Sigmoid colon (tissue), 7 donors: ENCODE results near the gene MYRIP. TPM values are rescaled to one million over a fixed set of nuclear protein-coding genes. Genes with fewer than 3 reads are reported as not detected.

ENCODE experiments used
- DNase-seq: peaks from one replicate; pipeline ENCODE4 v3.0.0-alpha.2; 2019
- H3K27ac ChIP-seq, 4 donors: fragments of 200-600 bp; sonication (generic); one replicate each; pipeline ENCODE4 v1.5.1; 2016 to 2019; ENCODE audit warnings: mild to moderate bottlenecking in 1 of 4
- H3K27me3 ChIP-seq, 3 donors: fragments of 200-600 bp; sonication (generic); one replicate each; pipeline ENCODE4 v1.5.1; 2019; ENCODE audit warnings: mild to moderate bottlenecking in 1 of 3
- H3K36me3 ChIP-seq, 4 donors: fragments of 200-600 bp; sonication (generic); one replicate each; pipeline ENCODE4 v1.5.1; 2016 to 2019
- H3K4me1 ChIP-seq, 4 donors: fragments of 200-600 bp; sonication (generic); one replicate each; pipeline ENCODE4 v1.5.1; 2017 to 2019
- H3K4me3 ChIP-seq, 4 donors: fragments of 200-600 bp; sonication (generic); one replicate each; pipeline ENCODE4 v1.5.1; 2017 to 2019; ENCODE audit warnings: mild to moderate bottlenecking in 2 of 4, moderate library complexity in 1 of 4
- H3K9me3 ChIP-seq, 4 donors: fragments of 200-600 bp in 3 of 4; sonication (generic) in 3 of 4; one replicate each; pipeline versions ENCODE4 v1.5.1 to v1.6.1; 2013 to 2019
- CTCF ChIP-seq, 4 experiments: fragments of 450-650 bp in 3 of 4; fragments of 200-600 bp in 1 of 4; IDR thresholded peaks; one replicate each; pipeline ENCODE4 v1.5.1; 2016 to 2019; ENCODE audit warnings: antibody characterized with exemption in 4 of 4, mild to moderate bottlenecking in 3 of 4, moderate library complexity in 2 of 4
- EP300 ChIP-seq, 4 donors: sonication (generic); formaldehyde crosslinking; IDR thresholded peaks; one replicate each; pipeline ENCODE4 v1.6.1; 2017; ENCODE audit warnings: antibody characterized with exemption in 4 of 4
- POLR2A ChIP-seq, 2 donors: fragments of 450-650 bp; IDR thresholded peaks; one replicate each; pipeline ENCODE4 v1.6.1; 2016; ENCODE audit warnings: antibody characterized with exemption in 2 of 2, mild to moderate bottlenecking in 2 of 2, moderate library complexity in 2 of 2
- POLR2AphosphoS5 ChIP-seq, 4 donors: sonication (generic); formaldehyde crosslinking; IDR thresholded peaks; one replicate each; pipeline ENCODE4 v1.6.1; 2017; ENCODE audit warnings: antibody characterized with exemption in 4 of 4
- WGBS, 2 donors: extraction: QIAGEN DNeasy Blood & Tissue Kit; methylation state at CpG; one replicate each; pipeline ENCODE4 v1.1.7; 2013; 5-methylcytosine and 5-hydroxymethylcytosine counted together
- intact Hi-C: fragments of 100-400 bp; cut with DNase I; formaldehyde crosslinking; loops from one replicate; pipeline ENCODE4 v1.15.1; 2023
- polyA plus RNA-seq, 3 donors: library from polyadenylated mRNA; stranded (reverse); fragments of 200-250 nt; gene quantifications; one replicate each; pipeline ENCODE4 v1.2.3, GENCODE V29; 2013
- total RNA-seq, 4 donors: library from RNA; depleted of rRNA; stranded (reverse); fragments of >200 nt; gene quantifications; one replicate each; pipeline ENCODE4 v1.1.0, GENCODE V29; 2016
- donor health status: healthy with polysubstance abuse.
- donor health status: Bipolar disorder and iron deficiency.
- donor health status: healthy.

Gene MYRIP
- total RNA-seq (1 to 10 TPM; 2.2 to 5.5 (median 4.1) TPM), polyA plus RNA-seq (1 to 10 TPM; 2.4 to 5.1 (median 4.2) TPM)

GRCh38 chr3:39809181-39809994, at the start of gene MYRIP:
Gene MYRIP (plus strand): TSS chr3:39809609. CDS start chr3:39900817, 91,208 bp downstream.
- H3K9me3 ChIP-seq: no peaks in the 10 kb centered on the region
- TF ChIP-seq EP300 (IDR thresholded peaks at IDR 0.05): no peak
- TF ChIP-seq CTCF (IDR thresholded peaks at IDR 0.05): no peak
- TF ChIP-seq POLR2A (IDR thresholded peaks at IDR 0.05): no peak
- TF ChIP-seq POLR2AphosphoS5 (IDR thresholded peaks at IDR 0.05): no peak
- DNase-seq: peak; percentile 69
- intact Hi-C loops: no loop called here
- H3K36me3 ChIP-seq: no peaks in the 10 kb centered on the region
- peak within 1 kb of the TSS in 1 of 4 donors; percentile 37 for H3K27ac ChIP-seq
- H3K27me3 ChIP-seq: peaks cover 21 to 50% (median 38%) of the 10 kb centered on the region in 3 donors
- WGBS, 2 donors: 1% methylated on average over 103 of the region's 103 CpGs
- peak within 1 kb of the TSS; percentile 42 to 61 (median 52) for H3K4me3 ChIP-seq
- H3K4me1 ChIP-seq: peaks cover 0 to 24% (median 15%) of the 10 kb centered on the region in 4 donors

- no peak overlapping the region for H3K4me3 ChIP-seq
- H3K27me3 ChIP-seq: no peaks in the 10 kb centered on the region
- WGBS, 2 donors: 76 to 84% methylated on average over 1 of the region's 1 CpG
- H3K4me1 ChIP-seq: no peaks in the 10 kb centered on the region
- intact Hi-C loops: no loop called here
- DNase-seq: no peak
- no peaks in the 10 kb centered on the region for H3K9me3 ChIP-seq
- H3K27ac ChIP-seq: no peak overlapping the region
- TF ChIP-seq POLR2A (IDR thresholded peaks at IDR 0.05): no peak
- TF ChIP-seq CTCF (IDR thresholded peaks at IDR 0.05): no peak
- TF ChIP-seq POLR2AphosphoS5 (IDR thresholded peaks at IDR 0.05): no peak
- no peak for TF ChIP-seq EP300 (IDR thresholded peaks at IDR 0.05)
- no peaks in the 10 kb centered on the region for H3K36me3 ChIP-seq
Observed at GRCh38 chr3:39760325-39760724, 49.1 kb upstream of the MYRIP start.

GRCh38 chr3:39762537-39763070, 46.8 kb upstream of the MYRIP start:
- Histone ChIP-seq H3K4me3 (no peak overlapping the region), H3K4me1 (no peaks in the 10 kb centered on the region), H3K27me3 (no peaks in the 10 kb centered on the region), H3K27ac (no peak overlapping the region), H3K9me3 (no peaks in the 10 kb centered on the region), H3K36me3 (no peaks in the 10 kb centered on the region)
- intact Hi-C loops: no loop called here
- DNase-seq: no peak
- 72 to 73% methylated on average over 1 of the region's 1 CpG for WGBS, 2 donors
- no peak for TF ChIP-seq POLR2AphosphoS5 (IDR thresholded peaks at IDR 0.05)
- TF ChIP-seq POLR2A (IDR thresholded peaks at IDR 0.05): no peak
- TF ChIP-seq CTCF (IDR thresholded peaks at IDR 0.05): no peak
- TF ChIP-seq EP300 (IDR thresholded peaks at IDR 0.05): no peak

- intact Hi-C loops: no loop called here
- Histone ChIP-seq H3K36me3 (no peaks in the 10 kb centered on the region), H3K27me3 (no peaks in the 10 kb centered on the region), H3K4me3 (no peak overlapping the region), H3K9me3 (no peaks in the 10 kb centered on the region), H3K4me1 (no peaks in the 10 kb centered on the region), H3K27ac (no peak overlapping the region)
- no peak for DNase-seq
- TF ChIP-seq CTCF (IDR thresholded peaks at IDR 0.05) (no peak), POLR2AphosphoS5 (IDR thresholded peaks at IDR 0.05) (no peak), POLR2A (IDR thresholded peaks at IDR 0.05) (no peak), EP300 (IDR thresholded peaks at IDR 0.05) (no peak)
Observed at GRCh38 chr3:39763390-39763789, 46.0 kb upstream of the MYRIP start.
